HepG2 (cell line): ENCODE data around the gene ZNF624. TPM values are rescaled to one million over a fixed set of nuclear protein-coding genes. Genes with fewer than 3 reads are reported as not detected.

Experiments
- ATF7 ChIP-seq, 2 experiments: fragments of 450-650 bp in 1 of 2; sonication (generic) in 1 of 2; formaldehyde crosslinking in 1 of 2; IDR thresholded peaks; 2 replicates each; pipeline versions ENCODE4 v1.4.0 to v1.6.1; 2016 to 2020; ENCODE audit warnings: antibody characterized with exemption in 1 of 2, mild to moderate bottlenecking in 1 of 2, missing genetic modification reagents in 1 of 2
- CEBPG ChIP-seq: IDR thresholded peaks from 2 replicates; pipeline ENCODE4 v1.6.1; 2016
- EP300 ChIP-seq, 3 experiments: sonication (generic) in 1 of 3; formaldehyde crosslinking in 1 of 3; IDR thresholded peaks; 2 replicates each; pipeline versions ENCODE4 v1.5.1 to v1.6.1; 2011 to 2020; ENCODE audit warnings: low read depth in 2 of 3, low read length in 2 of 3, borderline replicate concordance in 1 of 3, improper control_type of control experiment in 1 of 3, mild to moderate bottlenecking in 1 of 3, missing genetic modification reagents in 1 of 3, moderate library complexity in 1 of 3
- FOXA1 ChIP-seq, 2 experiments: fragments of 450-650 bp in 1 of 2; sonication (generic) in 1 of 2; formaldehyde crosslinking in 1 of 2; IDR thresholded peaks; 2 replicates each; pipeline versions ENCODE4 v1.4.0 to v1.6.1; 2016 to 2020; ENCODE audit warnings: missing genetic modification reagents in 1 of 2
- FOXK1 ChIP-seq: sonication (generic); formaldehyde crosslinking; IDR thresholded peaks from 2 replicates; pipeline ENCODE4 v1.4.0; 2020; ENCODE audit warnings: low read depth, missing genetic modification reagents, borderline replicate concordance
- FOXP1 ChIP-seq, 2 experiments: fragments of 450-650 bp in 1 of 2; IDR thresholded peaks; 2 replicates each; pipeline ENCODE4 v1.6.1; 2017 to 2018; ENCODE audit warnings: antibody characterized with exemption in 1 of 2
- GABPB1 ChIP-seq: IDR thresholded peaks from 2 replicates; pipeline ENCODE4 v1.6.1; 2016; ENCODE audit warnings: mild to moderate bottlenecking, missing genetic modification reagents, moderate library complexity, missing compliant biosample characterization
- HCFC1 ChIP-seq: fragments of 150-350 bp; IDR thresholded peaks from 2 replicates; pipeline ENCODE4 v1.6.1; 2014; ENCODE audit warnings: low read depth, low read length
- HDAC6 ChIP-seq: fragments of 200-600 bp; sonication (generic); IDR thresholded peaks from 2 replicates; pipeline ENCODE4 v1.7.0; 2017; ENCODE audit warnings: mild to moderate bottlenecking, antibody characterized with exemption, low read length, low read depth
- NFIC ChIP-seq: IDR thresholded peaks from 2 replicates; pipeline ENCODE4 v1.6.1; 2012; ENCODE audit warnings: mild to moderate bottlenecking, low read length, inconsistent platforms
- RARA ChIP-seq: IDR thresholded peaks from 2 replicates; pipeline ENCODE4 v1.6.1; 2016; ENCODE audit warnings: missing genetic modification reagents, missing compliant biosample characterization
- RXRB ChIP-seq: IDR thresholded peaks from 2 replicates; pipeline ENCODE4 v1.6.1; 2016; ENCODE audit warnings: borderline replicate concordance, missing genetic modification reagents, missing compliant biosample characterization
- TARDBP ChIP-seq: sonication (generic); formaldehyde crosslinking; IDR thresholded peaks from 2 replicates; pipeline ENCODE4 v1.8.0; 2022; ENCODE audit warnings: mild to moderate bottlenecking, missing genetic modification reagents
- ZNF670 ChIP-seq: sonication (generic); formaldehyde crosslinking; IDR thresholded peaks from 2 replicates; pipeline ENCODE4 v1.8.0; 2022; ENCODE audit warnings: mild to moderate bottlenecking, missing genetic modification reagents, borderline replicate concordance
- ZNF75D ChIP-seq: sonication (generic); formaldehyde crosslinking; IDR thresholded peaks from 2 replicates; pipeline ENCODE4 v1.8.1; 2023; ENCODE audit warnings: missing genetic modification reagents, mild to moderate bottlenecking, borderline replicate concordance
- ZNF766 ChIP-seq: sonication (generic); formaldehyde crosslinking; IDR thresholded peaks from 2 replicates; pipeline ENCODE4 v1.5.0; 2020; ENCODE audit warnings: missing genetic modification reagents, borderline replicate concordance
- ZSCAN21 ChIP-seq: sonication (generic); formaldehyde crosslinking; IDR thresholded peaks from 2 replicates; pipeline ENCODE4 v1.8.0; 2022; ENCODE audit warnings: mild to moderate bottlenecking, missing genetic modification reagents, moderate library complexity, borderline replicate concordance
- polyA plus RNA-seq, 8 experiments: library from polyadenylated mRNA; depleted of rRNA in 3 of 8; stranded (reverse) in 7 of 8; unstranded in 1 of 8; fragments of >200 nt; fragmentation: Illumina TruSeq in 4 of 8; extraction: Trizol in 4 of 8; gene quantifications; 2 replicates each; pipeline versions ENCODE4 v1.2.1 to v1.2.3, GENCODE V29; 2011 to 2016; ENCODE audit warnings: low read depth in 4 of 8, missing spikeins in 1 of 8, mixed read lengths in 1 of 8; ENCODE audit not compliant: insufficient read depth in 1 of 8
- total RNA-seq, 5 experiments: library from RNA; depleted of rRNA; stranded (reverse); fragments of >200 nt; fragmentation: Illumina TruSeq; extraction: Trizol; gene quantifications; 2 replicates each; pipeline ENCODE4 v1.2.3, GENCODE V29; 2016; ENCODE audit warnings: low read depth in 1 of 5
- TF ChIP-seq, protein P1 (sequence below): sonication (generic); formaldehyde crosslinking; IDR thresholded peaks from 2 replicates; pipeline ENCODE4 v1.4.0; 2020; ENCODE audit warnings: missing genetic modification reagents
- TF ChIP-seq, protein P2 (sequence below): IDR thresholded peaks from 2 replicates; pipeline ENCODE4 v1.6.1; 2016; ENCODE audit warnings: low read depth
- TF ChIP-seq, protein P3 (sequence below): sonication (generic); formaldehyde crosslinking; IDR thresholded peaks from 2 replicates; pipeline ENCODE4 v1.9.0; 2021; ENCODE audit warnings: missing genetic modification reagents, borderline replicate concordance
- TF ChIP-seq, protein P4 (sequence below): sonication (generic); formaldehyde crosslinking; IDR thresholded peaks from 2 replicates; pipeline ENCODE4 v1.5.0; 2020; ENCODE audit warnings: mild to moderate bottlenecking, missing genetic modification reagents, borderline replicate concordance

ZNF624 gene
- total and polyA plus RNA-seq, 2 of the 13 experiments (the other 11 are each of a cell fraction or from before 2014, with no cell fraction given): 0.75 to 3.5 TPM

DNA sequence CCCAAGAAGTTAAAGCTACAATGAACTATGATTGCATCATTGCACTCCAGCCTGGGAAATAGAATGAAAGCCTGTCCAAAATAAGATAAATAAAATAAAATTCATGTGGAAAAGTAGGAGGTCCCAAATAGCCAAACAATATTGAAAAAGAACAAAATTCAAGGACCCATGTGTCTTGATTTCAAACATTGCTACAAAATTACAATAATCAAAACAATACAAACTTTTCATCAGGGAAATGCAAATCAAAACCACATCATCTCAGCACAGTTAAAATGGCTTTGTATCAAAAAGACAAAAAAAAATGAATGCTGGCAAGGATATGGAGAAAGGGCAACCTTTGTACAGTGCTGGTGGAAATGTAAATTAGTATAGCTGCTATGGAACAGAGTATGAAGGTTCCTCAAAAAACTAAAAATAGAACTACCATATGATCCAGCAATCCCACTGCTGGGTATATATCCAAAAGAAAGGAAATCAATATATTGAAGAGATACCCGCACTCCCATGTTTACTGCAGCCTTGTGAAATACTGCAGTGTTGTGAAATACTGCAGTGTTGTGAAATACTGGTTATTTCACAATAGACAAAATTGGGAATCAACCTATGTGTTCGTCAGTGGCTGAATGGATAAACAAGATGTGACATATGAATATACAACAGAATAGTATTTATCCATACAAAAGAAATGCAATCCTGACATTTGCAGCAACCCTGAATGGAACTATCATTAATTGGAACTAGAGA lies 60.1 kb downstream of the ZNF624 start (continued):
- TF ChIP-seq, protein P1, sequence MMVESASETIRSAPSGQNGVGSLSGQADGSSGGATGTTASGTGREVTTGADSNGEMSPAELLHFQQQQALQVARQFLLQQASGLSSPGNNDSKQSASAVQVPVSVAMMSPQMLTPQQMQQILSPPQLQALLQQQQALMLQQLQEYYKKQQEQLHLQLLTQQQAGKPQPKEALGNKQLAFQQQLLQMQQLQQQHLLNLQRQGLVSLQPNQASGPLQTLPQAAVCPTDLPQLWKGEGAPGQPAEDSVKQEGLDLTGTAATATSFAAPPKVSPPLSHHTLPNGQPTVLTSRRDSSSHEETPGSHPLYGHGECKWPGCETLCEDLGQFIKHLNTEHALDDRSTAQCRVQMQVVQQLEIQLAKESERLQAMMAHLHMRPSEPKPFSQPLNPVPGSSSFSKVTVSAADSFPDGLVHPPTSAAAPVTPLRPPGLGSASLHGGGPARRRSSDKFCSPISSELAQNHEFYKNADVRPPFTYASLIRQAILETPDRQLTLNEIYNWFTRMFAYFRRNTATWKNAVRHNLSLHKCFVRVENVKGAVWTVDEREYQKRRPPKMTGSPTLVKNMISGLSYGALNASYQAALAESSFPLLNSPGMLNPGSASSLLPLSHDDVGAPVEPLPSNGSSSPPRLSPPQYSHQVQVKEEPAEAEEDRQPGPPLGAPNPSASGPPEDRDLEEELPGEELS (CRISPR knock-in tag): peak; percentile 82
- TF ChIP-seq RARA (CRISPR knock-in tag) (peak; percentile 58), NFIC (peak; percentile 34; the same call in 1 of the 2 replicates), ZNF766 (CRISPR knock-in tag) (no peak), TARDBP (CRISPR knock-in tag) (peak; percentile 59; the same call in 1 of the 2 replicates), HCFC1 (no peak), ZSCAN21 (no peak), ZNF670 (CRISPR knock-in tag) (peak; percentile 77), FOXK1 (peak; percentile 95; the same call in 1 of the 2 replicates), ATF7 (IDR thresholded peaks at IDR 0.05) (peak; percentile 28; the same call in 1 of the 2 replicates), ATF7 (CRISPR knock-in tag; IDR thresholded peaks at IDR 0.05) (no peak), RXRB (CRISPR knock-in tag) (0 out of 2 replicates have a peak, but pooled peaks have one; percentile 30), FOXA1 (IDR thresholded peaks at IDR 0.05) (no peak), FOXA1 (CRISPR knock-in tag; IDR thresholded peaks at IDR 0.05) (peak; percentile 51; the same call in 1 of the 2 replicates), FOXP1 (IDR thresholded peaks at IDR 0.05) (no peak), FOXP1 (CRISPR knock-in tag; IDR thresholded peaks at IDR 0.05) (peak; percentile 96), CEBPG (CRISPR knock-in tag) (peak; percentile 98), ZNF75D (no peak), EP300 (IDR thresholded peaks at IDR 0.05; ENCODE audit: low read depth in 2 of 2, low read length in 2 of 2) (peak; percentile 60 to 82; a peak in 3 of 4 replicates), EP300 (CRISPR knock-in tag; IDR thresholded peaks at IDR 0.05; ENCODE audit: borderline replicate concordance) (no peak), HDAC6 (no peak), GABPB1 (CRISPR knock-in tag) (peak; percentile 15; the same call in 1 of the 2 replicates)
- TF ChIP-seq, protein P2, sequence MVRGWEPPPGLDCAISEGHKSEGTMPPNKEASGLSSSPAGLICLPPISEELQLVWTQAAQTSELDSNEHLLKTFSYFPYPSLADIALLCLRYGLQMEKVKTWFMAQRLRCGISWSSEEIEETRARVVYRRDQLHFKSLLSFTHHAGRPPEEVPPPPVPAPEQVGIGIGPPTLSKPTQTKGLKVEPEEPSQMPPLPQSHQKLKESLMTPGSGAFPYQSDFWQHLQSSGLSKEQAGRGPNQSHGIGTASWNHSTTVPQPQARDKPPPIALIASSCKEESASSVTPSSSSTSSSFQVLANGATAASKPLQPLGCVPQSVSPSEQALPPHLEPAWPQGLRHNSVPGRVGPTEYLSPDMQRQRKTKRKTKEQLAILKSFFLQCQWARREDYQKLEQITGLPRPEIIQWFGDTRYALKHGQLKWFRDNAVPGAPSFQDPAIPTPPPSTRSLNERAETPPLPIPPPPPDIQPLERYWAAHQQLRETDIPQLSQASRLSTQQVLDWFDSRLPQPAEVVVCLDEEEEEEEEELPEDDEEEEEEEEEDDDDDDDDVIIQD (CRISPR knock-in tag): peak; percentile 92
- TF ChIP-seq, protein P3, sequence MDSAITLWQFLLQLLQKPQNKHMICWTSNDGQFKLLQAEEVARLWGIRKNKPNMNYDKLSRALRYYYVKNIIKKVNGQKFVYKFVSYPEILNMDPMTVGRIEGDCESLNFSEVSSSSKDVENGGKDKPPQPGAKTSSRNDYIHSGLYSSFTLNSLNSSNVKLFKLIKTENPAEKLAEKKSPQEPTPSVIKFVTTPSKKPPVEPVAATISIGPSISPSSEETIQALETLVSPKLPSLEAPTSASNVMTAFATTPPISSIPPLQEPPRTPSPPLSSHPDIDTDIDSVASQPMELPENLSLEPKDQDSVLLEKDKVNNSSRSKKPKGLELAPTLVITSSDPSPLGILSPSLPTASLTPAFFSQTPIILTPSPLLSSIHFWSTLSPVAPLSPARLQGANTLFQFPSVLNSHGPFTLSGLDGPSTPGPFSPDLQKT: no peak
- TF ChIP-seq, protein P4, sequence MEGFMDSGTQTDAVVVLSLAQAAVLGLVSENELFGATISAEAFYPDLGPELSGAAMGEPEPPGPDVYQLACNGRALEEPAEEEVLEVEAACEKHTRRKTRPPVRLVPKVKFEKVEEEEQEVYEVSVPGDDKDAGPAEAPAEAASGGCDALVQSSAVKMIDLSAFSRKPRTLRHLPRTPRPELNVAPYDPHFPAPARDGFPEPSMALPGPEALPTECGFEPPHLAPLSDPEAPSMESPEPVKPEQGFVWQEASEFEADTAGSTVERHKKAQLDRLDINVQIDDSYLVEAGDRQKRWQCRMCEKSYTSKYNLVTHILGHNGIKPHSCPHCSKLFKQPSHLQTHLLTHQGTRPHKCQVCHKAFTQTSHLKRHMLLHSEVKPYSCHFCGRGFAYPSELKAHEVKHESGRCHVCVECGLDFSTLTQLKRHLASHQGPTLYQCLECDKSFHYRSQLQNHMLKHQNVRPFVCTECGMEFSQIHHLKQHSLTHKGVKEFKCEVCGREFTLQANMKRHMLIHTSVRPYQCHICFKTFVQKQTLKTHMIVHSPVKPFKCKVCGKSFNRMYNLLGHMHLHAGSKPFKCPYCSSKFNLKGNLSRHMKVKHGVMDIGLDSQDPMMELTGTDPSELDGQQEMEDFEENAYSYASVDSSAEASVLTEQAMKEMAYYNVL (CRISPR knock-in tag): 0 out of 2 replicates have a peak, but pooled peaks have one; percentile 50
